ENCODE results near the gene MUC6.
"Not testable (repeated sequence)": the region's sequence is repeated elsewhere in the genome, so short reads cannot be mapped to it uniquely, and the experiment has no call there.

MUC6 gene

GRCh38 chr11:1017269-1018005, 19.1 kb downstream of the MUC6 start:
- DNase-seq (ENCODE audit: low spot score): no peak
- TF ChIP-seq CTCF (IDR thresholded peaks at IDR 0.05; ENCODE audit: extremely low read depth, missing control alignments): no peak

GRCh38 chr11:1016610-1017126, 19.9 kb downstream of the MUC6 start:
- not testable (repeated sequence) for DNase-seq (ENCODE audit: low spot score)

GRCh38 chr11:1015826-1016545, 20.5 kb downstream of the MUC6 start:
- no peak for DNase-seq (ENCODE audit: low spot score)
- TF ChIP-seq CTCF (IDR thresholded peaks at IDR 0.05; ENCODE audit: extremely low read depth, missing control alignments): no peak

GRCh38 chr11:1015064-1015463, 21.5 kb downstream of the MUC6 start:
- DNase-seq (ENCODE audit: low spot score): no peak
- TF ChIP-seq CTCF (IDR thresholded peaks at IDR 0.05; ENCODE audit: extremely low read depth, missing control alignments): no peak

- TF ChIP-seq CTCF (IDR thresholded peaks at IDR 0.05; ENCODE audit: extremely low read depth, missing control alignments): no peak
- DNase-seq (ENCODE audit: low spot score): no peak
These were observed 22.2 kb downstream of the MUC6 start for GRCh38 chr11:1014276-1014675.

- no peak for TF ChIP-seq CTCF (IDR thresholded peaks at IDR 0.05; ENCODE audit: extremely low read depth, missing control alignments)
These were observed 22.9 kb downstream of the MUC6 start for GRCh38 chr11:1013631-1013935.

GRCh38 chr11:1012740-1013630, 23.5 kb downstream of the MUC6 start:
- no peak for DNase-seq (ENCODE audit: low spot score)
- TF ChIP-seq CTCF (IDR thresholded peaks at IDR 0.05; ENCODE audit: extremely low read depth, missing control alignments): no peak

More at GRCh38 chr11:1013631-1013935, 22.9 kb downstream of the MUC6 start:
- no peak for DNase-seq (ENCODE audit: low spot score)

Measured in GM20000 (cell line).